T-helper 1 cell (primary cell): ENCODE results near the gene METTL1.
"Not testable (repeated sequence)": the region's sequence is repeated elsewhere in the genome, so short reads cannot be mapped to it uniquely, and the experiment has no call there.

Source experiments
- DNase-seq, 5 donors: peaks; one replicate each; pipeline ENCODE4 v3.0.0-alpha.2; 2012 to 2020

METTL1 gene

GRCh38 chr12:57721846-57722608 is 49.9 kb downstream of the METTL1 start:
- DNase-seq, result not testable (repeated sequence)

GRCh38 chr12:57720606-57721595 is 51.0 kb downstream of the METTL1 start:
- DNase-seq, result no peak

GRCh38 chr12:57719777-57720605 is 51.9 kb downstream of the METTL1 start:
- DNase-seq, result no peak

- DNase-seq, result no peak
Measured at GRCh38 chr12:57718641-57719528, 53.0 kb downstream of the METTL1 start.
